NT2/D1 (cell line): ENCODE data around the gene PAXX.

Experiments
- SUZ12 ChIP-seq: IDR thresholded peaks from 2 replicates; pipeline ENCODE4 v1.6.1; 2011; ENCODE audit not compliant: insufficient read length, insufficient read depth; ENCODE audit errors: extremely low read depth
- YY1 ChIP-seq: IDR thresholded peaks from 2 replicates; pipeline ENCODE4 v1.6.1; 2011; ENCODE audit not compliant: insufficient read length, insufficient read depth
- ZNF274 ChIP-seq: IDR thresholded peaks from 2 replicates; pipeline ENCODE4 v1.6.1; 2011; ENCODE audit warnings: mild to moderate bottlenecking, low read depth, low read length

DNA sequence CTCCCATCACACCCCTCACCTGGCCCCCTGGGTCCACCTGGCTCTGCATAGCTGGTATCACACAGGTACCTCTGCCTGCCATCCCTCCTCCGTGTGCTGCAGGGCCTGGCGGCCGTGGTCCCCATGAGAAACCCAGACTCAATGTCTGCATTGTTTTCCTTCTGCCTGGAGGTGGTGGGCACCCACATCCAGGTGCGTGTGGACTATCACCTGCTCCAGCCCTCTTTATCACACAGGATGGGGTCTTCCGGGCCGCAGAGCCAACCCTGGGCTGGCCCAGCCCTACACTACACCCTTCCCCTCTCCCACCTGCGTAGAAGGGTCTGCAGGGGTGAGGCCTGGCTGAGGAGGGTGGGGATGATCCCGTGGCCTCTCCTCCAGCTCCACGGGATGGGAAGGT is 46.7 kb downstream of the PAXX start:
- TF ChIP-seq YY1 = no peak
- no peak for TF ChIP-seq ZNF274
- TF ChIP-seq SUZ12 = no peak
